ENCODE results near the gene IRF3. TPM values are rescaled to one million over a fixed set of nuclear protein-coding genes. Genes with fewer than 3 reads are reported as not detected.

Gene IRF3
- polyA plus RNA-seq, 3 donors = 29.8 to 115 (median 41.1) TPM

DNA sequence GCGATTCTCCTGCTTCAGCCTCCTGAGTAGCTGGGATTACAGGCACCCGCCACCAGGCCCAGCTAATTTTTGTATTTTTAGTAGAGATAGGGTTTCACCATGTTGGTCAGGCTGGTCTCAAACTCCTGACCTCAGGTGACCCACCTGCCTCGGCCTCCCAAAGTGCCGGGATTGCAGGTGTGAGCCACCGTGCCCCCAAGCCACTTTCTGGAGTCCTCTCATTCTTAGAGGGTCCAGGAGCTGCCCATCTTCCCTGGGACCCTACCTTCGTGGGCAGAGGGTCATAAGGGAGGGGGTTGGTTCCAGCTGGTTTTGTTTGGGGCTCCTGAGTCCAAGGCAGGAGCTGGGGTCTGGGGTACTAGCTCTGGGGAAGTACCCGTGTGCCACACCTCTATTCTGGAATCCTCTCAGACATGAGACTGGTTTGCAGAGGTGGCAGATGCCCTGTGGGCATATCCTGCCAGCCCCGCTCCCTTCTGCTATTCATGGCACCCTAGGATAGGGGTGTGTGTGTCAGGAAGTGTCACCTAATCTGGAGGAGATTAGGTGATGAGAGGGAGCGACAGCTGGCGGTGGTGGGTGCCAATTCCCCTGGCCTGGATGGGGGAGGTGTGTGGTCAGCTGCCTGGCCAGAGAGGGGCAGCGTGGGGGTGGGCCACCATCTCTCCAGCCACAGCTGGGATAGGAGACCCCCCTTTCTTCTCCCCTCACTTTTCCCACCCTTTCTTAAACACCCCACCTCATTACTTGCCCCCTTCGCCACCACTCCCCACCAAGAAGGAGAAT, 13.5 kb upstream of the IRF3 start:
- no peak overlapping the region for H3K4me2 ChIP-seq (replicated peaks; ENCODE audit: extremely low read depth, low read length, poor library complexity, severe bottlenecking)
- no peak for DNase-seq
- Mint-ChIP-seq H3K36me3 (peaks cover 25 to 33% of the 10 kb centered on the region in 2 donors), H3K9me3 (peaks cover 0 to 2% (median 0%) of the 10 kb centered on the region in 7 donors), H3K27ac (peak overlapping the region in 4 of 7 donors; percentile 14 to 99 (median 36)), H3K4me3 (no peak overlapping the region), H3K4me1 (peaks cover 18% of the 10 kb centered on the region), H3K27me3 (ENCODE audit: low read depth in 3 of 3) (peaks cover 0 to 5% (median 0%) of the 10 kb centered on the region in 3 donors)
- peaks cover 17 to 24% of the 10 kb centered on the region in 2 donors for H3K36me3 ChIP-seq (replicated peaks in 1 of 2; ENCODE audit: control insufficient read depth in 1 of 2, insufficient read depth in 2 of 2, low read length in 2 of 2)
- no peak overlapping the region for H3K27ac ChIP-seq (ENCODE audit: low read depth in 1 of 2, low read length in 2 of 2)
- peaks cover 37% of the 10 kb centered on the region for H3K79me2 ChIP-seq (ENCODE audit: insufficient read depth, low read length)
- H3K4me3 ChIP-seq (replicated peaks in 1 of 3; ENCODE audit: low read depth in 2 of 3, low read length in 3 of 3) = no peak overlapping the region
- no peaks in the 10 kb centered on the region for H3K27me3 ChIP-seq (ENCODE audit: control insufficient read depth in 2 of 2, insufficient read depth in 2 of 2, low read length in 2 of 2)
- no peak overlapping the region for H3K9ac ChIP-seq (ENCODE audit: insufficient read depth, low read length, poor library complexity, severe bottlenecking)
- H3K4me1 ChIP-seq (ENCODE audit: control insufficient read depth in 1 of 2, insufficient read depth in 2 of 2, low read length in 2 of 2) = peaks cover 24 to 38% of the 10 kb centered on the region in 2 donors
- intact Hi-C loops (cut with micrococcal nuclease) = loop anchor here (5.0 to 10.0 kb wide), 6 partner anchors 37 to 207 kb away; partner anchors contain the start of genes PRR12 (in 2 of the 2), RPS11 (in 2 of the 2), AKT1S1 (in 1 of the 2) and FLT3LG (in 1 of the 2)
- 89% methylated on average over 4 of the region's 12 CpGs for WGBS (ENCODE audit: insufficient coverage)
- no peak overlapping the region for H2AFZ ChIP-seq (ENCODE audit: insufficient read depth, low read depth, low read length, poor library complexity, severe bottlenecking)
- H3K9me3 ChIP-seq (replicated peaks in 1 of 2; ENCODE audit: control insufficient read depth in 1 of 2, insufficient read depth in 1 of 2, low read length in 2 of 2) = no peaks in the 10 kb centered on the region
- TF ChIP-seq, protein P1, sequence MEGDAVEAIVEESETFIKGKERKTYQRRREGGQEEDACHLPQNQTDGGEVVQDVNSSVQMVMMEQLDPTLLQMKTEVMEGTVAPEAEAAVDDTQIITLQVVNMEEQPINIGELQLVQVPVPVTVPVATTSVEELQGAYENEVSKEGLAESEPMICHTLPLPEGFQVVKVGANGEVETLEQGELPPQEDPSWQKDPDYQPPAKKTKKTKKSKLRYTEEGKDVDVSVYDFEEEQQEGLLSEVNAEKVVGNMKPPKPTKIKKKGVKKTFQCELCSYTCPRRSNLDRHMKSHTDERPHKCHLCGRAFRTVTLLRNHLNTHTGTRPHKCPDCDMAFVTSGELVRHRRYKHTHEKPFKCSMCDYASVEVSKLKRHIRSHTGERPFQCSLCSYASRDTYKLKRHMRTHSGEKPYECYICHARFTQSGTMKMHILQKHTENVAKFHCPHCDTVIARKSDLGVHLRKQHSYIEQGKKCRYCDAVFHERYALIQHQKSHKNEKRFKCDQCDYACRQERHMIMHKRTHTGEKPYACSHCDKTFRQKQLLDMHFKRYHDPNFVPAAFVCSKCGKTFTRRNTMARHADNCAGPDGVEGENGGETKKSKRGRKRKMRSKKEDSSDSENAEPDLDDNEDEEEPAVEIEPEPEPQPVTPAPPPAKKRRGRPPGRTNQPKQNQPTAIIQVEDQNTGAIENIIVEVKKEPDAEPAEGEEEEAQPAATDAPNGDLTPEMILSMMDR (IDR thresholded peaks at IDR 0.05) = no peak
- H4K20me1 ChIP-seq (ENCODE audit: insufficient read depth, low read length) = peaks cover 25% of the 10 kb centered on the region

DNA sequence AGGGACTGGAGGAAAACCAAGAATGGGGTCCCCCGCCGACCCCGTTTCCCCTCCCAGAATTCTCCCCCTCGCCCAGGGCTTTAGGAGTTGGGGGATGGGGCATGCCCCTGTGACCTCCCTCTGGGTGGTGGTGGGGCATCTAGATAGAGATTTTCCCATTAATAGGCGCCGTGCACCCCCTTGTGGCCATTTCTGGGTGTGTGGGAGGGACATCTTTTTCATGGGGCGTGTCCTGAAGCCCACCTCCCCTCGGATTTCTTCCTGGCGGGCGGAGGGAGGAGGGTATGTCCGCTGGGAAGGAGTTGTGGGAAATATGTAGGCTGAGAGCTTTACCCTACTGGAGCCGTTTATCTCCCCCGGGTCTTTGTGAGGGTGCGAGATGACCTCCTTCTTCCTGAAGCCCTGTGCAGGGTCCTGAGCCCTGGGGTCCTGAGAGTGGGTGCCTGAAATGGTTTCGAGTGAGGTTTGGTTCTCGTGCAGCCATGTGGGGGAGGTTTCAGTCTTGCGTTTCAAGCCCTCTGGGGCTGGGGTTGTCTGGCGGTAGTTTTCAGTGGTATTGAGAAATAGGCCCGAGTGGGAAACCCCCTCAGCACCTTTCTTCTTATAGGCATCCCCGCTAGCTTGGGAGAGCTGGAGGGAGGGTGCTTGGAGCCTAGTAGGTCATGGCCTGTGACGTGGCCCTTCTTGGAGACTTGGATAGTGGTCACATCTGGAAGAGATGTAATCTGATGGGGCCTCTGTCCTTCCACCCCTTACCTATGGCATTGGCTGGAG, 12.4 kb upstream of the IRF3 start:
- Mint-ChIP-seq H3K27ac (peak overlapping the region; percentile 84 to 99 (median 93)), H3K36me3 (peaks cover 17 to 24% of the 10 kb centered on the region in 2 donors), H3K9me3 (peaks cover 0 to 2% (median 0%) of the 10 kb centered on the region in 7 donors), H3K27me3 (ENCODE audit: low read depth in 3 of 3) (peaks cover 0 to 5% (median 0%) of the 10 kb centered on the region in 3 donors), H3K4me1 (peaks cover 18% of the 10 kb centered on the region), H3K4me3 (peak overlapping the region; percentile 96)
- intact Hi-C loops (cut with micrococcal nuclease) = loop anchor here (2.0 to 10.0 kb wide), 7 partner anchors 35 to 206 kb away; partner anchors contain the start of genes PRR12 (in 2 of the 2), RPS11 (in 2 of the 2), SCAF1 (in 2 of the 2) and AKT1S1 (in 1 of the 2)
- peak overlapping the region; percentile 79 for H2AFZ ChIP-seq (ENCODE audit: insufficient read depth, low read depth, low read length, poor library complexity, severe bottlenecking)
- peak overlapping the region; percentile 92 to 98 (median 93) for H3K4me3 ChIP-seq (replicated peaks in 1 of 3; ENCODE audit: low read depth in 2 of 3, low read length in 3 of 3)
- TF ChIP-seq, protein P1 (IDR thresholded peaks at IDR 0.05) = peak; percentile 93
- WGBS (ENCODE audit: insufficient coverage) = 6% methylated on average over 9 of the region's 21 CpGs
- peak; percentile 62 to 89 (median 64) for DNase-seq
- peaks cover 24 to 38% of the 10 kb centered on the region in 2 donors for H3K4me1 ChIP-seq (ENCODE audit: control insufficient read depth in 1 of 2, insufficient read depth in 2 of 2, low read length in 2 of 2)
- peaks cover 10 to 14% of the 10 kb centered on the region in 2 donors for H3K36me3 ChIP-seq (replicated peaks in 1 of 2; ENCODE audit: control insufficient read depth in 1 of 2, insufficient read depth in 2 of 2, low read length in 2 of 2)
- H3K79me2 ChIP-seq (ENCODE audit: insufficient read depth, low read length) = peaks cover 37% of the 10 kb centered on the region
- peak overlapping the region; percentile 84 for H3K9ac ChIP-seq (ENCODE audit: insufficient read depth, low read length, poor library complexity, severe bottlenecking)
- H3K27ac ChIP-seq (ENCODE audit: low read depth in 1 of 2, low read length in 2 of 2) = peak overlapping the region; percentile 88 to 91
- H3K27me3 ChIP-seq (ENCODE audit: control insufficient read depth in 2 of 2, insufficient read depth in 2 of 2, low read length in 2 of 2) = no peaks in the 10 kb centered on the region
- no peaks in the 10 kb centered on the region for H3K9me3 ChIP-seq (replicated peaks in 1 of 2; ENCODE audit: control insufficient read depth in 1 of 2, insufficient read depth in 1 of 2, low read length in 2 of 2)
- H3K4me2 ChIP-seq (replicated peaks; ENCODE audit: extremely low read depth, low read length, poor library complexity, severe bottlenecking) = peak overlapping the region; percentile 100
- H4K20me1 ChIP-seq (ENCODE audit: insufficient read depth, low read length) = peaks cover 25% of the 10 kb centered on the region

Measured in CD14-positive monocyte (primary cell).